Lung (tissue), 12 donors: ENCODE results near the gene WDR20. TPM values are rescaled to one million over a fixed set of nuclear protein-coding genes. Genes with fewer than 3 reads are reported as not detected.

Experiments
- ATAC-seq: fragments of 200-7000 bp; cut with Tn5 transposase; one replicate; pipeline ENCODE4 v1.9.1; 2020; ENCODE audit warnings: moderate number of reproducible peaks; ENCODE audit not compliant: insufficient read depth, low FRiP score
- DNase-seq, 3 donors: peaks; one replicate each; pipeline ENCODE4 v3.0.0-alpha.2; 2013 to 2017
- H3K27ac ChIP-seq, 2 donors: one replicate each; pipeline ENCODE4 v1.5.1; 2013; ENCODE audit warnings: mild to moderate bottlenecking in 2 of 2, moderate library complexity in 2 of 2, control low read depth in 1 of 2, inconsistent platforms in 1 of 2, low read depth in 1 of 2, low read length in 1 of 2
- H3K27me3 ChIP-seq, 3 donors: one replicate each; pipeline ENCODE4 v1.5.1; 2013; ENCODE audit warnings: low read length in 2 of 3; ENCODE audit not compliant: control insufficient read depth in 3 of 3, insufficient read depth in 3 of 3
- H3K36me3 ChIP-seq, 4 donors: one replicate each; pipeline ENCODE4 v1.5.1; 2013; ENCODE audit warnings: low read length in 4 of 4, mild to moderate bottlenecking in 1 of 4, moderate library complexity in 1 of 4; ENCODE audit not compliant: control insufficient read depth in 4 of 4, insufficient read depth in 4 of 4
- H3K4me1 ChIP-seq, 5 donors: one replicate each; pipeline ENCODE4 v1.5.1; 2013; ENCODE audit warnings: low read length in 5 of 5, mild to moderate bottlenecking in 2 of 5, moderate library complexity in 1 of 5; ENCODE audit not compliant: control insufficient read depth in 5 of 5, insufficient read depth in 5 of 5
- H3K4me3 ChIP-seq: one replicate; pipeline ENCODE4 v1.5.1; 2013; ENCODE audit warnings: mild to moderate bottlenecking, control low read depth, moderate library complexity
- H3K9ac ChIP-seq, 2 donors: one replicate each; pipeline ENCODE4 v1.5.1; 2013; ENCODE audit warnings: low read length in 2 of 2, control low read depth in 1 of 2; ENCODE audit not compliant: insufficient read depth in 1 of 2
- H3K9me3 ChIP-seq, 4 donors: one replicate each; pipeline ENCODE4 v1.5.1; 2013; ENCODE audit warnings: low read length in 3 of 4, mild to moderate bottlenecking in 1 of 4, moderate library complexity in 1 of 4; ENCODE audit not compliant: control insufficient read depth in 4 of 4, insufficient read depth in 3 of 4
- WGBS, 2 donors: extraction: QIAGEN DNeasy Blood & Tissue Kit; methylation state at CpG; one replicate each; pipeline ENCODE4 v1.1.7; 2013; 5-methylcytosine and 5-hydroxymethylcytosine counted together
- polyA plus RNA-seq, 2 donors: library from polyadenylated mRNA; stranded (reverse); fragments of 200-250 nt; gene quantifications; one replicate each; pipeline ENCODE4 v1.2.1, GENCODE V29; 2013
- total RNA-seq, 2 donors: library from RNA; depleted of rRNA in 1 of 2; stranded (reverse); fragments of >200 nt in 1 of 2; gene quantifications; one replicate each; pipeline ENCODE4 v1.2.1, GENCODE V29; 2014 to 2021
- TF ChIP-seq, protein P1 (sequence below): IDR thresholded peaks from 2 replicates; pipeline ENCODE4 v1.5.1; 2012; ENCODE audit warnings: mild to moderate bottlenecking; ENCODE audit errors: control extremely low read depth, extremely low read depth
- donor health status: control.
- donor health status: control.
- donor health status: Bipolar disorder and iron deficiency.
- donor health status: healthy.
- donor health status: DM: yes; HTN: yes; CAD: no.

WDR20 gene
- total and polyA plus RNA-seq, 4 donors, result 10.3 to 30.7 (median 19.7) TPM

DNA sequence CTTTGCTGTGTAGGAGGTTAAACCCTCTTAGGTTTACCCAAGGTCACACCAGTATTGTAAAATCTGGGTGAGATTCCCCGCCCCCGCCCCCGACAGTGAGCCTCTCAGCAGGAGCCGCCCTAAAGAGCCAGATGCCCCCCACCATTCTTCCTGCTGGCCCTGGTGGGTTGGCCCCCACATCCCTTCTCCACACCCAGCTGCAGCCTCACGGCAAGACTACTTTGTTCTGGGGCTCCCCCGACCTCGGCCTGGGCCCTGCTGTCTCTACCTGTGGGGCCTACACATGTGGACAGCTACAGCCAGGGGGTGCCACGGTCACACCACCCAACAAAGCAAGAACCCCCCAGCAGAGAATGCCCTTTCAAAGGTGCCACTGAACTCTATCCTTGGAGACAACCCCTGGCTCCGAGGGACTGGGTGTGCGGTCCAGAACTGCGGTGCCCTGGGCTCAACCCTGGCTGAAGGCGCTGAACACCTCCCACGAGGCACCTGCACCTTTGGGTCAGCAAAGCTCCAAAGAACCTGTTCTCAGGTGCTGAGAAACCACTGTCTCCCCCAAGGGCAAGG lies 82.4 kb downstream of the WDR20 start:
- Histone ChIP-seq H3K9me3 (no peaks in the 10 kb centered on the region), H3K27me3 (no peaks in the 10 kb centered on the region), H3K27ac (no peak overlapping the region), H3K4me3 (no peak overlapping the region), H3K36me3 (peaks cover 0 to 18% (median 8%) of the 10 kb centered on the region in 4 donors), H3K4me1 (peaks cover 0 to 2% (median 0%) of the 10 kb centered on the region in 5 donors), H3K9ac (no peak overlapping the region)
- no peak for DNase-seq
- TF ChIP-seq, protein P1, sequence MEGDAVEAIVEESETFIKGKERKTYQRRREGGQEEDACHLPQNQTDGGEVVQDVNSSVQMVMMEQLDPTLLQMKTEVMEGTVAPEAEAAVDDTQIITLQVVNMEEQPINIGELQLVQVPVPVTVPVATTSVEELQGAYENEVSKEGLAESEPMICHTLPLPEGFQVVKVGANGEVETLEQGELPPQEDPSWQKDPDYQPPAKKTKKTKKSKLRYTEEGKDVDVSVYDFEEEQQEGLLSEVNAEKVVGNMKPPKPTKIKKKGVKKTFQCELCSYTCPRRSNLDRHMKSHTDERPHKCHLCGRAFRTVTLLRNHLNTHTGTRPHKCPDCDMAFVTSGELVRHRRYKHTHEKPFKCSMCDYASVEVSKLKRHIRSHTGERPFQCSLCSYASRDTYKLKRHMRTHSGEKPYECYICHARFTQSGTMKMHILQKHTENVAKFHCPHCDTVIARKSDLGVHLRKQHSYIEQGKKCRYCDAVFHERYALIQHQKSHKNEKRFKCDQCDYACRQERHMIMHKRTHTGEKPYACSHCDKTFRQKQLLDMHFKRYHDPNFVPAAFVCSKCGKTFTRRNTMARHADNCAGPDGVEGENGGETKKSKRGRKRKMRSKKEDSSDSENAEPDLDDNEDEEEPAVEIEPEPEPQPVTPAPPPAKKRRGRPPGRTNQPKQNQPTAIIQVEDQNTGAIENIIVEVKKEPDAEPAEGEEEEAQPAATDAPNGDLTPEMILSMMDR, result no peak
- ATAC-seq, result no peak
- 92 to 93% methylated on average over 13 of the region's 13 CpGs for WGBS, 2 donors

DNA sequence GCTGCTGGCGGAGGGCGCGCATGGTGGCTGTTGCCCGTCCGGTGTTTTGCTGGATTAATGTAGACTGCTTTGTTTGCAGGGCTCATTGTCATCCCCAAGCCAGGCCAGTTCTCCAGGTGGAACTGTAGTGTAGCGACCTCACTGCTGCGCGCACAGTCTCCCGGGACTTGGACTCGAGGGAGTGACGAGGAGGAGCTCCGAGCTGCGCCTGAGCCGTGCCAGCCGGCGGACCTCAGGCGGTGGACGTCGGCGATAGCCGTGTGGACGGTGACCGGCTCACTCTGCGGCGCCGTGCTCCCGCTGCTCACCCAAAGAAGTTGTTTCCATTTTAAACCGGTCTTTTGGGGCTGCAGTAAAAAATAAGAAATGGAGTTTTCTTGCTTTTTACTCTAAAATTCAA lies 83.1 kb downstream of the WDR20 start:
- TF ChIP-seq, protein P1, result no peak
- Histone ChIP-seq H3K4me1 (peaks cover 0 to 2% (median 0%) of the 10 kb centered on the region in 5 donors), H3K36me3 (peaks cover 0 to 14% (median 8%) of the 10 kb centered on the region in 4 donors), H3K9ac (no peak overlapping the region), H3K27me3 (no peaks in the 10 kb centered on the region), H3K27ac (no peak overlapping the region), H3K9me3 (no peaks in the 10 kb centered on the region), H3K4me3 (no peak overlapping the region)
- ATAC-seq, result no peak
- WGBS, 2 donors, result 97 to 98% methylated on average over 28 of the region's 28 CpGs
- no peak for DNase-seq

GRCh38 chr14:102223682-102224081 lies 84.0 kb downstream of the WDR20 start:
- TF ChIP-seq, protein P1, result no peak
- Histone ChIP-seq H3K9ac (no peak overlapping the region), H3K4me3 (no peak overlapping the region), H3K36me3 (peaks cover 0 to 13% (median 8%) of the 10 kb centered on the region in 4 donors), H3K27ac (no peak overlapping the region), H3K4me1 (no peaks in the 10 kb centered on the region), H3K9me3 (no peaks in the 10 kb centered on the region), H3K27me3 (no peaks in the 10 kb centered on the region)
- ATAC-seq (no peak), DNase-seq (no peak)
- WGBS, 2 donors, result 86 to 95% methylated on average over 6 of the region's 6 CpGs

- ATAC-seq, result no peak
- peaks cover 0 to 7% (median 5%) of the 10 kb centered on the region in 4 donors for H3K36me3 ChIP-seq
- H3K4me1 ChIP-seq, result no peaks in the 10 kb centered on the region
- no peaks in the 10 kb centered on the region for H3K9me3 ChIP-seq
- no peak overlapping the region for H3K27ac ChIP-seq
- TF ChIP-seq, protein P1, result no peak
- DNase-seq, result no peak
- H3K4me3 ChIP-seq, result no peak overlapping the region
- 95 to 99% methylated on average over 7 of the region's 7 CpGs for WGBS, 2 donors
- H3K27me3 ChIP-seq, result no peaks in the 10 kb centered on the region
- no peak overlapping the region for H3K9ac ChIP-seq
These were observed 85.7 kb downstream of the WDR20 start for GRCh38 chr14:102225386-102225785.
